Measurements from ENCODE around the gene PDGFC.
"Not testable (repeated sequence)": the region's sequence is repeated elsewhere in the genome, so short reads cannot be mapped to it uniquely, and the experiment has no call there.

The PDGFC gene

DNA sequence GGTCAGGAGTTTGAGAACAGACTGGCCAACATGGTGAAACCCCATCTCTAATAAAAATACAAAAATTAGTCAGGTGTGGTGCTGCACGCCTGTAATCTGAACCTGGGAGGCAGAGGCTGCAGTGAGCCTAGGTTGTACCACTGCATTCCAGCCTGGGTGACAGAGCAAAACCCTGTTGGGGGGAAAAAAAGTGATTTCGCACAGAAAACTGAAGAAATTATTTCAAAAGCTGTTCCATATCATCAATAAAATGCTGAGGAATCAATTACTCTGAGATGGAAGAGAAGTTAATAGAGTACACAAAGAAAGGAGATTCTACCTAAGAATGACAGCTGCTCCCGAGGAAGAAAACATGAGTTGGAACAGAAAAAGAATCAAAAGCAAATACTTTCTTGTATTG is 95.9 kb downstream of the PDGFC start:
- ChIA-PET POLR2A (no interaction called here), CTCF (interaction anchor here (0.6 kb wide), 1 partner anchor 14 kb away, joined by 3 read pairs; no protein-coding TSS in a partner anchor)
- TF ChIP-seq ZNF384 (IDR thresholded peaks at IDR 0.05) (no peak), SP1 (IDR thresholded peaks at IDR 0.05) (no peak), L3MBTL2 (conservative IDR thresholded peaks at IDR 0.05) (no peak), NFRKB (IDR thresholded peaks at IDR 0.05) (no peak), FOXA1 (IDR thresholded peaks at IDR 0.05) (no peak)
- no peak for DNase-seq (ENCODE audit: extremely low spot score)

DNA sequence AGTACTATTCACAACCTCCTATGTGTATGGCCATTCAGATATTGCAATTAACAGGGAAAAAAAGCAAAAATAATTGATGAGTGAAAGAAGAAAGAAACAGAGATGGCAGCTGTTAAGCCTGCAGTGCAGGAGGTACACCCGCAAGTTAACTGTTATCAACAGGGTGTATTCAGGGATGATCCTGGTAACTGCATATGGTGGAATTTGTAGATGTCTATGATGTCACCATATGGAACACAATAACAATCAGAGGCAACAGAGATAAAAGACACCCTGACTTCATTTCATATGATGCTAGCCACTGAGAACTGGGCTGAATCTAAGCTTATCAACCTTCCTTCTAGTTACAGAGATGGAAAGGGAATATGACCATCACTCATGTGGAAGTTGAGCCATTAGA is 96.5 kb downstream of the PDGFC start:
- no peak for DNase-seq (ENCODE audit: extremely low spot score)
- POLR2A ChIA-PET: no interaction called here
- TF ChIP-seq CTBP1 (IDR thresholded peaks at IDR 0.05; ENCODE audit: borderline replicate concordance): no peak
- TF ChIP-seq TARDBP (IDR thresholded peaks at IDR 0.05): no peak
- no peak for TF ChIP-seq SP1 (IDR thresholded peaks at IDR 0.05)
- TF ChIP-seq SUZ12 (IDR thresholded peaks at IDR 0.05): no peak
- TF ChIP-seq FOXA1 (IDR thresholded peaks at IDR 0.05): no peak
- no peak for TF ChIP-seq NFRKB (IDR thresholded peaks at IDR 0.05)
- CTCF ChIA-PET: interaction anchor here (0.6 kb wide), 1 partner anchor 164 kb away, joined by 3 read pairs; no protein-coding TSS in a partner anchor

DNA sequence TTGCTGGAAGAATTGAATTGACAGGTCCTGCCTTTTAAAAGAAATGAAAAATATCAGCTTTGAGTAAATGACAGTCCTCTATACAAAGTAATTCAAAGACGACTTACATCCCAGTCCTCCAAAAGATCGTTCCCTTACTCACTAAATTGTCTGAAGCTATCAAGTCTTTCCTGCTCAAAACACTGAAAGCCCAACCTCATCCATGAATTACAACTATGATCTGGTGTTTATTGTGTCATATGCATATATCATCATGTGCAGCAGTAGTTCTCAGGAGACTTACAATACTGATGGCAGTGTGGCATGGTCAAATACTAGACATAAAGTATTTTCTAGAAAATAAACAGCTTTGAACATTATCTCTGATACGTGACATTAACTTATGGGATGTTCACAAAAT is 97.8 kb downstream of the PDGFC start:
- no peak for DNase-seq (ENCODE audit: extremely low spot score)
- CTCF ChIA-PET: interaction anchor here (0.6 kb wide), 1 partner anchor 55 kb away, joined by 3 read pairs; no protein-coding TSS in a partner anchor
- TF ChIP-seq SUZ12 (IDR thresholded peaks at IDR 0.05): no peak
- POLR2A ChIA-PET: no interaction called here

DNA sequence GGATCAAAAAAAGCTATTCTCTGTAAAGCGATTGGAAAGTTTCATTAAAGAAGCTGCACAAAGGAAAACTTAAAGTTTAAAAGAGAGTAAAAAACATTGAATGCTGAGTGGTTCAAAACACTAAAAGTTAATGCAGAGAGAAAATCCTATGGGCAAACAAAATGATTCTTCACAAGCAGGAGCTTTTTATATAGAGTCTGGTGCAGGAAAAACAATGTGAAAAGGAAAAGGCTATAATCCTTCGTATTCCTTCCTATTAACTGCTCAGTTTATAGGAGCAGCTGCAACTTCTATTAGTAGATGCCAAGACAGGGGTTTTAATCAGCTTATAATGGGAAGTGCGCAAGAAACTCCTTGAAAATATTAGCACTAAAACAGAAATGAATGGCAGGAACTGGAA is 100.7 kb downstream of the PDGFC start:
- ChIA-PET CTCF (no interaction called here), POLR2A (no interaction called here)
- no peak for DNase-seq (ENCODE audit: extremely low spot score)
- TF ChIP-seq HDGF (IDR thresholded peaks at IDR 0.05; ENCODE audit: borderline replicate concordance) (no peak), FOXM1 (IDR thresholded peaks at IDR 0.05; ENCODE audit: borderline replicate concordance) (no peak), ZNF384 (IDR thresholded peaks at IDR 0.05) (no peak), ARNT (IDR thresholded peaks at IDR 0.05) (no peak), ELF4 (IDR thresholded peaks at IDR 0.05) (no peak), SP1 (IDR thresholded peaks at IDR 0.05) (no peak), FOXK2 (IDR thresholded peaks at IDR 0.05) (no peak), BHLHE40 (IDR thresholded peaks at IDR 0.05; ENCODE audit: borderline replicate concordance) (no peak), L3MBTL2 (conservative IDR thresholded peaks at IDR 0.05) (no peak), SUZ12 (IDR thresholded peaks at IDR 0.05) (no peak), PKNOX1 (IDR thresholded peaks at IDR 0.05) (no peak), NFRKB (IDR thresholded peaks at IDR 0.05) (no peak), CTBP1 (IDR thresholded peaks at IDR 0.05; ENCODE audit: borderline replicate concordance) (no peak), FOXA1 (IDR thresholded peaks at IDR 0.05) (no peak), LEF1 (IDR thresholded peaks at IDR 0.05; ENCODE audit: borderline replicate concordance) (no peak)

- TF ChIP-seq BHLHE40 (IDR thresholded peaks at IDR 0.05; ENCODE audit: borderline replicate concordance) (no peak), ZNF384 (IDR thresholded peaks at IDR 0.05) (no peak), ELF4 (IDR thresholded peaks at IDR 0.05) (no peak), ARNT (IDR thresholded peaks at IDR 0.05) (no peak), TARDBP (IDR thresholded peaks at IDR 0.05) (no peak), SUZ12 (IDR thresholded peaks at IDR 0.05) (no peak), NFRKB (IDR thresholded peaks at IDR 0.05) (no peak), L3MBTL2 (conservative IDR thresholded peaks at IDR 0.05) (no peak), CTBP1 (IDR thresholded peaks at IDR 0.05; ENCODE audit: borderline replicate concordance) (no peak), FOXM1 (IDR thresholded peaks at IDR 0.05; ENCODE audit: borderline replicate concordance) (no peak)
- DNase-seq (ENCODE audit: extremely low spot score): no peak
- ChIA-PET CTCF (interaction anchor here (0.6 kb wide), 1 partner anchor 57 kb away, joined by 3 read pairs; no protein-coding TSS in a partner anchor), POLR2A (no interaction called here)
These were observed 101.5 kb downstream of the PDGFC start for GRCh38 chr4:156870131-156870530.

DNA sequence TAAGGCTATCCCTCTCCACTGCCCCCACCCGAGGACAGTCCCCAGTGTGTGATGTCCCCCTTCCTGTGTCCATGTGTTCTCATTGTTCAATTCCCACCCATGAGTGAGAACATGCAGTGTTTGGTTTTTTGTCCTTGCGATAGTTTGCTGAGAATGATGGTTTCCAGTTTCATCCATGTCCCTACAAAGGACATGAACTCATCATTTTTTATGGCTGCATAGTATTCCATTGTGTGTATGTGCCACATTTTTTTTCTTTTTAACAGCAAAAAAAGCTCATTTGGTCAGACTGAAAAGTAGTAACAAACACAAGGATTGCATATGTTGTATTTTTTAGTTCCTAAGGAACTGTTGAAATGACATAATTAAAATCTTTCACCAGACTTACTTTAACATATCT is 105.5 kb downstream of the PDGFC start:
- CTCF ChIA-PET; POLR2A ChIA-PET; DNase-seq (ENCODE audit: extremely low spot score): not testable (repeated sequence)

DNA sequence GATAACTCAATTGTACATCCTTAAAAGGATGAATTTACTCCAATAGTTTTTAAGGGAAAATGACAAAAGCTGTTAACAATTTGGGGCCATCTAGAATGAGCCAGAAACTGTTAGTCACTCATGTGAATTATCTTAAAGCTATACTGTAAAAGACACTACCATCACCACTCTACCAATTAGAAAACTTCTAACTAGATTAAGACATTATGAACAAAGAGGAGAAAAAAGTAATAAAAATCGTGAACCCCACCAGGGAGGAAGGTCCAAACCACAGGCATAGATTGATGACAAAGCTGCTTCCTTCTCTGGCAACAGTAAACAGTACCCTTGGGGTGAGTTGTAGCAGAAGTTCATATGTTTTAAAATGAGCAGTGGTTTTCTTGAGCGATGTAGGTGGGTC is 106.1 kb downstream of the PDGFC start:
- TF ChIP-seq ELF4 (IDR thresholded peaks at IDR 0.05): no peak
- TF ChIP-seq LEF1 (IDR thresholded peaks at IDR 0.05; ENCODE audit: borderline replicate concordance): no peak
- TF ChIP-seq FOXM1 (IDR thresholded peaks at IDR 0.05; ENCODE audit: borderline replicate concordance): no peak
- no peak for TF ChIP-seq FOXK2 (IDR thresholded peaks at IDR 0.05)
- no peak for TF ChIP-seq FOXA1 (IDR thresholded peaks at IDR 0.05)
- TF ChIP-seq HDGF (IDR thresholded peaks at IDR 0.05; ENCODE audit: borderline replicate concordance): no peak
- TF ChIP-seq L3MBTL2 (conservative IDR thresholded peaks at IDR 0.05): no peak
- no peak for TF ChIP-seq PKNOX1 (IDR thresholded peaks at IDR 0.05)
- TF ChIP-seq NFRKB (IDR thresholded peaks at IDR 0.05): no peak
- no peak for TF ChIP-seq TARDBP (IDR thresholded peaks at IDR 0.05)
- TF ChIP-seq ARNT (IDR thresholded peaks at IDR 0.05): no peak
- TF ChIP-seq ZNF384 (IDR thresholded peaks at IDR 0.05): no peak
- TF ChIP-seq CTBP1 (IDR thresholded peaks at IDR 0.05; ENCODE audit: borderline replicate concordance): no peak
- no peak for TF ChIP-seq SP1 (IDR thresholded peaks at IDR 0.05)
- TF ChIP-seq SUZ12 (IDR thresholded peaks at IDR 0.05): no peak
- TF ChIP-seq BHLHE40 (IDR thresholded peaks at IDR 0.05; ENCODE audit: borderline replicate concordance): no peak
- DNase-seq (ENCODE audit: extremely low spot score): no peak
- CTCF ChIA-PET: no interaction called here
- POLR2A ChIA-PET: no interaction called here

GRCh38 chr4:156858071-156858470 is 113.5 kb downstream of the PDGFC start:
- DNase-seq (ENCODE audit: extremely low spot score): no peak
- POLR2A ChIA-PET: no interaction called here
- CTCF ChIA-PET: no interaction called here
- TF ChIP-seq HDGF (IDR thresholded peaks at IDR 0.05; ENCODE audit: borderline replicate concordance) (no peak), L3MBTL2 (conservative IDR thresholded peaks at IDR 0.05) (no peak), SP1 (IDR thresholded peaks at IDR 0.05) (no peak), FOXA1 (IDR thresholded peaks at IDR 0.05) (no peak), NFRKB (IDR thresholded peaks at IDR 0.05) (no peak), FOXK2 (IDR thresholded peaks at IDR 0.05) (no peak), CTBP1 (IDR thresholded peaks at IDR 0.05; ENCODE audit: borderline replicate concordance) (no peak), BHLHE40 (IDR thresholded peaks at IDR 0.05; ENCODE audit: borderline replicate concordance) (no peak), ARNT (IDR thresholded peaks at IDR 0.05) (no peak), FOXM1 (IDR thresholded peaks at IDR 0.05; ENCODE audit: borderline replicate concordance) (no peak), ZNF384 (IDR thresholded peaks at IDR 0.05) (no peak)

Measured in HEK293T (cell line).